HG02885 (cell line): Measurements from ENCODE around the gene ROBO2.

Experiments used
- ATAC-seq: cut with Tn5 transposase; IDR thresholded peaks from one replicate; pipeline ENCODE4 v1.9.1; 2021; ENCODE audit warnings: mild to moderate bottlenecking; ENCODE audit not compliant: unreplicated experiment, poor library complexity

Gene ROBO2

DNA sequence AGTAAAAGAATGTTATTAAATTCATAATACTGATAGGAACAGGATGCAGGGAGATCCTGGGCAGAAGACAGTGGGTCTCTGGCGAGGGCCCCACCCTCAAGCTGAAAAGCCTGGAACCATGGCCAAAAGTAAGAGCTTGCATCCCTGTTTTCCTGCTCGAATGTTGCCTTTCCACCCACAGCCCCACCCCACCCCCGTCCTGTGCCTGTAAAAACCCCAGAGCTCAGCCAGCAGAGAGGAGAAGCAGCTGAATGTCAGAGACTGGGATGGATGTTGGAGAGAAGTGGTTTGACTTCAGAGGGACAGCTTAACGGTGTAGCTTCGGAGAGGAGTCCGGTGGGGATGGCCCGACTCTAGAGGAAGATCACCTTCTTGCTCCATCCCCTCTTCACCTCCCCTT, 207.9 kb downstream of the ROBO2 start:
- ATAC-seq = no peak

DNA sequence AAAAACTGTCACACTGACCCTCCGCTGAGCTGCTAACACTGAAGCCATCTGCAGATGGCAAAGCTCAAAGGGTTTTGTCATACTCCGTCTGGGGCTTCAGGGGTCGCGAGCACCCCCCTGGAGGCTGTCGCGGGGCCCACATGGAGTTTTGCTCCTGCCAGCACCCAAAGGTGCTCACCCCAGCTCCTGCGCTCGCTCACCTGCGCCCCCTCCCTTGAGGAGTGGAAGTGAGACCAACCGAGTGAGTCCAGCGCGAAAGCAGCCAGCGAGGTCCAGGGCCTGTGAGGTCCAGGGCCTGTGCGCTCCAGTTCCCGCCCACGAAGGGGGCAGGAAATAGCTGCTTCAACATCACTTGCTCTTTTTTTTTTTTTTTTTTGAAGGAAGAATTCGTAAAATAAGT, 208.5 kb downstream of the ROBO2 start:
- no peak for ATAC-seq

DNA sequence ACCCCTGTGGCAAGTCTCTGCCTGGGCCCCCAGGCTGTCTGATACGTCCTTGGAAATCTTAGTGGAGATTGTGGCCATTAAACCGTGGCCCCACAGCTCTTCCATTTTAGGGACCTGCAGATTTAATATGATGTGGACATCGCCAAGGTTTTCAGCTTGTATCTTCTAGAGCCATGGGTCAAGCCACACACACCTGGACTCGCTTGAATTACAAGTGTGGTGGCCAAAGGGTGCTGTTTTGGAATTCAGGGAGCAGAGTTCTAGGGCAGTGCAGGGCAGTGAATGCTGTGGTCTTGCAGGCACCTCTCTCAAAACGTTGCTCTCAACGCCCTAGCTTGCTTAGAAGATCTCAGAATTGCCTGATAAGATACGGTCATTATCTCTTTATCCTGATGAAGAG, 211.2 kb downstream of the ROBO2 start:
- ATAC-seq = no peak

DNA sequence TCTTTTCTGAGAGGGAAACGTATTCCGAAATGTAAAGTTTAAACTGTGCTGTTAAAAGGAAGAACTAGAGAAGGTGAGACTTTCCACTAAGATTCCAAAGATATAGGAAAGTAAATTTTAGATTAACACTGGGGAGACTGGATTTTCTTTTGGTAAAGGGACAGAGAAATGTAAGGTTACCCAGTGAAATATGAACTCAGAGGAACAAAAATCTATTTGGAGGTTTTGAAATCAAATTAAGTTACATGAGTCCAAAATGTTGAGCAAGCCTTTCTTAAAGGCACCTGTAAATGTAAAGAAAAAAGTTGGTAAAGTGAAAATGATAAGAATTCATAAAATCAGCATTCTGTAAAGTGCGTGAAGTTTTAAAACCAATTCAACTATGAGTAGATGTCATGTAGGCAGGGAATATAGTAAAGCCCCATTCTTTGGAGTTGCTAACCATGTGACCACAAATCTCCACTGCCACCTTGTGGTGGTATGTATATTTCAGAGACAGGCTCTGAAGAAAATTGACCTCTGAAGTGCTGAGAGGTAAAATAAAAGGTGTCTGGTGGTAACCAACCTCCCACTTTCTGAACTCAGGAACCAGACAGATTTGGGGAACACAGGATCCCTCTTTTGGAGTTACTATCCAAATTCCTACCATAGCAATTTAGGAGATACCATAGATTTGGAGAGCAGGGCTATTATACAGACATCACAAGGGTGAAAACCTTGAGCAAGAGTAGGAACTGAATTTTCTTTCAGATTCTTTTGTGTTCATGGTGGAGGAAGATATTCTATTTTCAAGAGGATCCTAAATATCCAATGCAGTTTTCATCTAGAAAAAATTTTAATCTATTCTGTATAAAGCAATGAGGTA, 215.3 kb downstream of the ROBO2 start:
- ATAC-seq = peak; percentile 95

DNA sequence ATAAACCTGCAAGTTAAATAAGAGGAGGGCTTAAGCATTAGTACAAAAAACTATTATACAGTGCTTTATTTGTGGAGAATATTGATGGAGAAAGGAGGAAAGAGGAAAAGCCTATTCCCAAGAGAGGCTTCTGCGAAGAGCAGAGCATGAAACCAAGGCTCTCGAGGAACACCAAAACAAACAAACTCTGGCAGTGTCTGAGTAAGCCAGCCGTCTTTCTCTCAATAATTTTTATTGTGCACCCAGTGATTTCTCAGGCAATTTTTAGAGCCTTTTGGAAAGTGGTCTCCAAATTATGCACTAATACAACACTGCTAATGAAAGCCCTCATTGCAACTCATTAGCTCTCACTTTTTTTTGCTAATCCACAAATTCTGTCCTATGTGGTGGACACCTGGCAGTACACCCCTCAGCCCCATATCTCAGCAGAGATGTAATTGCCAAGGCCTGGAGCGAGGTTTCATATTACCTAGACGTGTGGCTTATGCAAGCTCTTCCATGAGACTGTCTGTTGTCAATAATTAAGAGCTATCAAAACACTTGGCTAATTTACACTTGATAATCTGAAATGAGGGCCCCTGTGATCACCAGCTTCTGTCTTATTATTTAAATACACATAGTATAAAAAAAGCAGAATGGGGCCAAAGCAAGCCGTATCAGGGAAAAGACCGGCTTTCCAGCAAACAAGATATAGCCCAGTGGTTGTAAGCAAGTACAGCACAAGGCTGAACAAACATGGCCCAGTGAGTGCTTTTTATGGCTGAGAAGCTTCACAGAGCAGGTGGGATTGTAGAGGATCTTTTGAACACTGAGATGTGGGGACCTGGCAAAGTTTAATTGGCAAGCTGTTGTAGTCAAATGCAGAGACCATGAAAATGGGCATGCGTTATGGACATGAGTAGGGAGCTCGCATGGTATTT, 216.9 kb downstream of the ROBO2 start:
- no peak for ATAC-seq

DNA sequence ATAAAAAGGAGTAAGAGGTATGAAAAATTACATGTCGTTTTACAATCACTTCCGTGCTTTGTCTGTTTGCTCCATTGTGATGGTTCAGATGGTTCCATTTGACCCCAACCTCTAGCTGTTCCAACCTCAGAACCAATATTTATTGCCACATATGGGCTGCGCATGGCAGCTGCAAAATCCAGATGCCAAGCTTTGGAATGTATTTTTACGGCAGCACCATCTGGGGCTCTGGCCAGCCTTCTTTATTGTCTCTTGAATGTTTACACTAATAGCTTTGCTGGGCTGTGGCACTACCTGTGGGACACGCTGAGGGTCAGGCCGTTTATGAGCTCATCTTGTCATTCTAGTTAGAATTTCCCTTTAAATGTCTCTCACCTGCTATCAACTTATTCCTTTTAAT, 219.8 kb downstream of the ROBO2 start:
- ATAC-seq = no peak

DNA sequence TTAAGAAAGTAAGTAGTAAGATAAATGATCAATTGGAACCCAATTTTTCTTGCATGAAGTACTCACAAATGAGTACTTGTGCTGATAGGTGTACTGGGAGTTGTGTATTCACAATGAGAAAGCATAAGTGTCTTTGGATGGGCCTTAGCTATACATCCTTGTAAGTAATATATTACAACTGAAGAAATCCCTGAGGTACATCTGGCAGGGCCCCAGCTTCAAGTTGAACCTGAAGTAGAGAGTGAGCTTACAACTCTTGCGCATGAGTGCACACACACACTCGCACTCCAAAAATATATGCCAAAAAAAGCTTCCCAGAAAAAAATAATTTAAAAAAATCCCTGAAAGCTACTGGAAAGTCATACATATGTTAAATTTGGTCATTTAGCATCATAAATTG, 222.5 kb downstream of the ROBO2 start:
- no peak for ATAC-seq

DNA sequence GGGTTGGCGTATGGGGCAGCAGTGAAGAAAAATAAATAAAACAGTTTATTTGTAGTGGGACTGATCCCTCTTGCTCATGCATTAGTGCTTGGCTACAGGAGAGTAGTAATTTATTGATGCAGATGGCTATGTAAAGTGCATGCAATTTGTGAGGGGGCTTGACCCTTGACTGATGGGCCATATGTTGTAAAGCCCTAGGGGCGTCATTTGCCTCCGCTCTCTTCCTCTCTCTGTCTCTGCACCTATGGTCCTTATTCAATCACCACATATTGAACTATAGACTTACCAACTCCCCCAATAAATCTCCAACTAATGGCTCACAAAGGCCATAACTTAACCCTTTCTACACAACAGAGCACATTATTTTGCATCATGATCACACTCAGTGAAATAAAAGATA, 227.7 kb downstream of the ROBO2 start:
- no peak for ATAC-seq

DNA sequence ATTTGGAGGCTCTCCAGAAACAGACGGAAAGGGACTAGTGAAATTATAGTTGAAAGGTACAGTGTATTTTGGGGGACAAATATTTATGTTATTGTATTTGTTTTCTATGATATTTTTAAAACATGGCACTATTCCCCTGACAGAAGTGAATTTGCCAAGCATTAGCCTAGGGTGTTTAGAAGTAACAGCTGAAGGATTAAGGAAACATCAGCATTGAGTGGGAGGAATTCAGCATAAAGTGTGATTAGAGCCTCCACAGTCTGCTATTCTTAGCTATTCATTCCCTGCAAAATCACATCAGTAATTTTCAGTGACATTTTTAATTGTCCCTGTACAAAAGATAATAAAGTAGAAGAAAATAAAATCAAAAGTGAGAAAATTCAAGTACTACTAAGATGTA, 231.4 kb downstream of the ROBO2 start:
- ATAC-seq = no peak

DNA sequence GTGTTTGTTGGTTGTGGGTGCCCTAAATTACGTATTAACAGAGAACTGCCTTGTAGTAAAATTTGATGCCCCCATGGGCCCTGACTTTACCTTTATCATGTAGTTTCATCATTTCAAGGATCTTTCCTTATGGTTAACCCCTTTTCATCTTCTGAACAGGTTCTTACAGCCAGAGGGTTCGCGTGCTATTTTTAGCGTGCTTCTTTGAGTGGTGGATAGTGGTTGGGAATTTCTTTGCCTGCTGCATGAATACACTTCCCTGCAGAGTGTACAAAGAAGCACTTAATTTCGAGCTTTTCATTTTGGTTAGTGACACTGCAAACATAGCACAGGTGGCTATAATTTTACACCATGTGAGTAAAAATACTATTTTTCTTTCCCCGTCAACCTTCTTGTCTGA, 231.8 kb downstream of the ROBO2 start:
- ATAC-seq = no peak

DNA sequence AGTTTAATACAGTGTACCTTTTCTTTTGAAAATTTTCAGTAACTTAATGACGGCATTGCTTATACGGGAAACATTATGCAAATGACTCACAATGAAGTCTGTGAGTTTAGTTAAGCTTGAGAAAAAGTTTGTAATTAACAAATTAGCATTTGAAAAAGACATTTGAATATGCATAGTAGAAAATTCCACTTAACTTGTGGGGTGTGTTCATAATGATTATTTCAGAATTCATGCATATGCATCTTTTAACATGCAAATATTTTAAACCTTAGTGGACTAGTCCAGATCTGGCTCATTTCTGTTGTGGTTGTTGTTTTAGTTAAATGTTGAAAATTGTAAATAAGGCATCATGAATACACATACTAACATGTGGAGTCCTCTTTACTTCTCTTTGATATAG, 239.4 kb downstream of the ROBO2 start:
- ATAC-seq = no peak

DNA sequence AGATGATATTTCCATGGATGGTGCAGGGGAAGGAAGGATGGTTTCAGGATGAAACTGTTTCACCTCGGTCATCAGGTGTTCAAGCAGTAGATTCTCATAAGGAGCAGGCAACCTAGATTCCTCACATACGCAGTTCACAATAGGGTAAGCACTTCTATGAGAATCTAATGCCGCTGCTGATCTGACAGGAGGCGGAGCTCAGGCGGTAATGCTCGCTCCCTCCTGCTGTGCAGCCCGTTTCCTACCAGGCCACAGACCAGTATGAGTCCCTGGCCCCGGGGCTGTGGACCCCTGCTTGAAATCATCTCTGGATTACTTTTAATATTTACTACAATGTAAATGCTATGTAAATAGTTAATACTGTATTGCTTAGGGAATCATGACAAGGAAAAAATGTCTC, 241.8 kb downstream of the ROBO2 start:
- ATAC-seq = no peak

DNA sequence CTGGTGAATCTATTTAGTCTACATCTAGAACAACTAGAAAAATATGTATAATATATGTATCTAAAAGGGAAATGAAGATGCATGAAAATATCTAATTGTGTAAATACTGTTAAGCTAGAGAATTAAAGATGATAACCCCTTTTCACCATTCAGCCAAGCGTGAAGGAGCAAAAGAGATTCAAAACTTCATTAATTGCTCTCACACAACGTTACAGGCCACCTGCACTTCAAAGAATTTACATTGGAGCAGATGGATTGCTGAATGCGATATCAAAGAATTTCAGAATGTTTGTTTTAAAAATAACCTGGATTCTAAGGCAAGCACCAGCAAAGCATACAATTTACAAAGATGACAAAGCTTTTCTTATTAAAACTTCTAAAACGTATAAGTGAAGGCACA, 243.2 kb downstream of the ROBO2 start:
- ATAC-seq = no peak

DNA sequence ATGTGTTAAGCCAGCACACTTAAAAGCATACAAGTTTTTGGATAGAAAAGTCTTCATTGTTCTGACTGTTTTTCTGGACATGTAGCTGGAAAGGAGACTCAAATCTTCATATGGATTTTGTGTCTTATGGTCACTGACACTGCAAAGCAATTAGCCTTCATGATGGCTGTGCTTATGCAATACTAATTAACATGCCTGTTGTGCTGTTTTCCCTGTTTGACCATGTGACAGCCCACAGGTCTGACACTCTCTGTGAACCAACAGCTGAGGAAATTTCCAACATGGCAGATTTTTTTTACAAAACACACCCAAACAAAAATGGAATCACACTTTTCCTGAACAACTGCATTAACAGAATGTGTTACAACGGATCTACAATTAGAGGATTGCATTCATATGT, 248.4 kb downstream of the ROBO2 start:
- ATAC-seq = no peak

DNA sequence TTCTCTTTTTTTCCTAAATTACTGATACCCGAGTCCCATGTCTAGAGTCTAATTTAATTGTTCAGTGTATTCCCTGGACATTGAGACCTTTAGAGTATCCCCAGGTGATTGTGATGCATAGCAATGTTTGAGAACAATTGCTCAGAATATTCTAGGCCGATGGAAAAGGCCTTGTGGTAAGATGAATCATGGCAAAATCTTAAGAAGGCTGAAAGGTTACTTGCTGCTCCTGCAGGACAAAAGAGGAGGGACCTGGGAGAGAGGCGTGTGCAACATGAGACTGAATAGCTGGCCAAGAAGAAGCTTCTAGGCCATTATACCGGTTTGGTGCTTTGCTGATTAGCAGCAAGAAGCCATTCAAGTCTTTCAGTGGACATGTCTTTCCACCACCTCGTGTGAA, 256.6 kb downstream of the ROBO2 start:
- ATAC-seq = no peak

DNA sequence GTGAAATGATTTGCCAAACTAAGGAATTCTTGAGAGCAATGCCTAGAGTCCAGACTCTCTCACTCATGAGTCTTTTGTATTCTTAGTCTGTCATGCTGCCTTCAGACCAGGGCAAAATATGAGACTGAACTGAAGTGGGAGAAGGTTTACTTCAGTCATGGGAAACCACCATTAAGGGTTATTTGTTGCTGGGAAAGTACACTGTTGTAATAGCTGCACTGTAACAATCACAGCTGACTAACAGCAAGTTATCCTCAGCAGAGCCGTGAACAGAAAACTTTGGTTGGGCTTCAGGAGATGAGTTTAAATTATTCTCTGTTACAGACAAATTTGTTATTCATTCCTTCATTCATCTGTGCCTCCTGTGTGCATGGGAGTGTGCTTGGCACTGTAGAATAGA, 258.5 kb downstream of the ROBO2 start:
- peak; percentile 39 for ATAC-seq

DNA sequence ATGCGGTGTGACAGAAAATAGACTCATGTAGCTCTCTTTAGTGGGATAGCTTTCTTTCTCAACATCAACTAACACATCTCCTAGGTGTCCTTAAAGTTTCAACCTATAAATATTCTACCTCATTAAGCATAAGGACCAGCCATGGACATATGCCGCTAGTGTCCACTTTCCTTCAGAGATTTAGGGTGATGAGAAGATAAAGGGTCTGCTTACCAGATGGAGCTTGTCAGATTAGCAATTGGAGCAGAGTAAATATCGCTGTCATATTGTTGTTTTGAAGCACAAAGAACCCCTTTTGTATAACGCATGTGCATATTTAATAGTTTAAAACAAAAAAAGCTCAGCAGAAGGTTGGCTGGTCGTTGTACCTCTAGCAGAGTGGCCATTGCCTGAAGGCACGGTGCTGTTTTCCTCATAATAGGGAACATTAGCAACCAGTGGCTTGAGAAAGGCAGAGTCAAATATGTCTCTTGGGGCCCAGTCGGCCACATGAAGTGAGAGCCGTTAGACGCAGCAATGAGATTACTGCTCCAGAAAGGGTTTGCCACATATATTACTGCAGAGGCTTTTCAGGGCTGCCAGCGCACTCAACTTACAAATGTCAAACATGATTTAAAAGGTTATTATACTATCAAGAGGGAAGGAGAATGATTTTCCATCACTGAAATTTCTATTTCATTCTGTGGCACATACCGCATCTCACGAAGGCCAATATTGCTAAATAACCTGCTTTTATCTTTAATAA, 264.2 kb downstream of the ROBO2 start:
- ATAC-seq = no peak

DNA sequence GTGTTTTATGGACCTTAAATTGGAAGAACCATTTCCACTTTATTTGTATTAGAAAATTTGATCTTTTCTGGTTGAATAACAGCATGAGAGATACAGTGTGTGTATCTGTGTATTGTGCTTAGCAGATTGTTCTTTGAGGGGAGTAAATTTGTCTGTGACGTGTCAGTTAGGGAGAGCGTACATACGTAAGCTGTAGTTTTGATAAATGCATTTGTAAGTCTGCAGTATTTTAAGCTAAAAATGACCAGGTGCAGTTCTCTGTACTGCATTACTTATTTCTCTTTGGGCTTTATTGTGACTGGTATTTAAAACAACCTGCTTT, 264.8 kb downstream of the ROBO2 start:
- no peak for ATAC-seq

DNA sequence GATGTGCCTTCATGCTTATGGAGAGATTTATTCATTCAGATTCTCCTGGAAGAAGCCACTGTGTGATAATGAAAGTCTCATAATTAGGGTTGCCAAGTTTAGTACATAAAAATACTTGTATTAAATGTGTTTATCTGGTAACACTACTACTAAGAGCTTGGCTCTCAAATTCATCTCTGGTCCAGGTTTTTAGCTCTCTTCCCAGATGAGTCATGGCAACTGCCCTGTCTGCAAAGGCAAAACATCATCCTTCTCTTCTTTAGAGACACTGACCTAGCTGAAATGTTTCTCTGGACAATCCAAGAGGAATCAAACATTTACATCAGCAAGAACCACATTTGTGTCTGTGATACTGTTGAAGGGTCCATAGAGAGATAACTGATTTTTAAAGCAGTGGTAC, 269.6 kb downstream of the ROBO2 start:
- ATAC-seq = no peak

DNA sequence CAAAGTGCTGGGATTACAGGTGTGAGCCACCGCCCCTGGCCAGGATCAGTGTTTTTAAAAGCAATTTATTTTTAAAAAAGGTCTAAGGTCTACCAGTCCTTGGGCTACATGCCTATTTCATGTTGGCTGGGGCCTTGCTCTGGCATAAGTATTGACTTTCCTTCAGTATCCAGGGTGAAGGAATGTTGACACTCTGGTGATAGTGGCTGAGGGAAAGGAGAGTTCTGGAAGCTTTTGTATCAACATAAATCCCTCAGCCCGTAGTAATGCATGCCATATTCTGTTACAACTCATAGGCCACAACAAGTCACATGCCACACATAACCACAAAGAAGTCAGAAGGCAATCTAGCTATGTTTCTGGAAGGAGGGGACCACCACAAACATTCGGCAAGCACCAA, 273.9 kb downstream of the ROBO2 start:
- no peak for ATAC-seq

DNA sequence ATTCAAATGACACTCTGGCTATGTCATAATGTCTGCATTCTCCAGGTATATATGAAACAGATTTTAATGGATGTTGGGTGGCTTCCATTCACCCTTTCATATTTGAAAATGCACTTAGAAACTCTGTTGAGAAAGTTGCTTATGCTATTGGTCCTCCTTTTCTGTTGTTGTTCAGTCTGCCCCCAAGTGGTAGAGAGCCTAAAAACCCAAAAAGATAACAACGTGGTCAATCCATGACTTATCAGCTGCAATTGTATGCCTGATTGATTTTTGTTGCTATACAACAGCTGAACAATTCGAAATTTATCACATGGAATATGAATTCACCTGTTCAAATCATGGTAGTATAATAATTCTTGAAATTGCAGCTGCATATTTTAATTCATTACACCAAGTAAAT, 279.8 kb downstream of the ROBO2 start:
- ATAC-seq = no peak
